OCI-LY3 (cell line): Measurements from ENCODE around the gene UNC119B.

Experiments used
- CTCF ChIP-seq: fragments of 200-600, 300-600 bp; sonication (generic); IDR thresholded peaks from 2 replicates; pipeline ENCODE4 v1.5.1; 2014; ENCODE audit warnings: antibody characterized with exemption, low read length, low read depth
- EZH2phosphoT487 ChIP-seq: fragments of 200-600 bp; shearing (Covaris generic); IDR thresholded peaks from 2 replicates; pipeline ENCODE4 v1.6.1; 2018; ENCODE audit warnings: antibody characterized with exemption, mixed run types, low read depth

GRCh38 chr12:120744922-120745493 is 34.8 kb downstream of the UNC119B start:
- no peak for TF ChIP-seq CTCF
- TF ChIP-seq EZH2phosphoT487 = no peak
